Psoas muscle (tissue), 8 donors: ENCODE data around the gene CADM3. TPM values are rescaled to one million over a fixed set of nuclear protein-coding genes. Genes with fewer than 3 reads are reported as not detected.

Experiments used
- ATAC-seq, 4 donors: fragments of 200-7000 bp; cut with Tn5 transposase; one replicate each; pipeline ENCODE4 v1.9.1; 2020; ENCODE audit warnings: moderate library complexity in 3 of 4, mild to moderate bottlenecking in 2 of 4
- DNase-seq, 2 donors: peaks; one replicate each; pipeline ENCODE4 v3.0.0-alpha.2; 2020
- H3K27ac ChIP-seq: fragments of 200-600 bp; one replicate; pipeline ENCODE4 v1.8.0; 2022
- H3K27me3 ChIP-seq, 3 donors: fragments of 200-600 bp in 1 of 3; one replicate each; pipeline versions ENCODE4 v1.6.1 to v1.8.0; 2013 to 2022; ENCODE audit warnings: low read length in 2 of 3, mild to moderate bottlenecking in 2 of 3, moderate library complexity in 1 of 3; ENCODE audit not compliant: insufficient read depth in 3 of 3
- H3K36me3 ChIP-seq, 2 donors: fragments of 200-600 bp in 1 of 2; one replicate each; pipeline versions ENCODE4 v1.6.1 to v1.8.0; 2013 to 2022; ENCODE audit warnings: low read depth in 1 of 2, mild to moderate bottlenecking in 1 of 2, moderate library complexity in 1 of 2; ENCODE audit not compliant: insufficient read depth in 1 of 2
- H3K4me1 ChIP-seq: fragments of 200-600 bp; one replicate; pipeline ENCODE4 v1.8.0; 2022
- H3K4me3 ChIP-seq: fragments of 200-600 bp; one replicate; pipeline ENCODE4 v1.8.0; 2022; ENCODE audit warnings: mild to moderate bottlenecking
- H3K9me3 ChIP-seq: fragments of 200-600 bp; one replicate; pipeline ENCODE4 v1.8.0; 2022
- WGBS, 3 donors: extraction: QIAGEN DNeasy Blood & Tissue Kit; methylation state at CpG; one replicate each; pipeline versions ENCODE4 v1.1.6 to v1.1.7; 2013; 5-methylcytosine and 5-hydroxymethylcytosine counted together
- intact Hi-C, 2 donors: fragments of 100-400 bp; cut with DNase I; formaldehyde crosslinking; loops; one replicate each; pipeline versions ENCODE4 v1.11.0 to v1.14.2; 2022
- polyA plus RNA-seq, 3 donors: library from polyadenylated mRNA; stranded (reverse); fragments of 200-250 nt; gene quantifications; one replicate each; pipeline ENCODE4 v1.2.3, GENCODE V29; 2013
- total RNA-seq, 4 donors: library from RNA; stranded (reverse); fragmentation: NEBNext Ultra II Directional in 2 of 4; extraction: Animal tissue kit (Norgen Biotek cat#: 25700) in 2 of 4; gene quantifications; one replicate each; pipeline versions ENCODE4 v1.2.1 to v1.2.4, GENCODE V29; 2021 to 2023
- TF ChIP-seq, protein P1 (sequence below): fragments of 200-600 bp; IDR thresholded peaks from one replicate; pipeline ENCODE4 v1.8.0; 2022; ENCODE audit warnings: antibody characterized with exemption
- donor health status: healthy with polysubstance abuse.
- donor health status: DM: no; HTN: no; CAD: no; lungs with moderate emphysema.
- donor health status: Bipolar disorder and iron deficiency.
- donor health status: healthy.
- donor health status: DM: yes; HTN: yes; CAD: no.
- donor health status: DM: no; HTN: no; CAD: no.
- donor health status: DM: no; HTN: no; CAD: no.
- donor health status: DM: yes; HTN: yes; CAD: no.

The CADM3 gene
- total and polyA plus RNA-seq, 7 donors = 0.32 to 2.2 (median 0.89) TPM

DNA sequence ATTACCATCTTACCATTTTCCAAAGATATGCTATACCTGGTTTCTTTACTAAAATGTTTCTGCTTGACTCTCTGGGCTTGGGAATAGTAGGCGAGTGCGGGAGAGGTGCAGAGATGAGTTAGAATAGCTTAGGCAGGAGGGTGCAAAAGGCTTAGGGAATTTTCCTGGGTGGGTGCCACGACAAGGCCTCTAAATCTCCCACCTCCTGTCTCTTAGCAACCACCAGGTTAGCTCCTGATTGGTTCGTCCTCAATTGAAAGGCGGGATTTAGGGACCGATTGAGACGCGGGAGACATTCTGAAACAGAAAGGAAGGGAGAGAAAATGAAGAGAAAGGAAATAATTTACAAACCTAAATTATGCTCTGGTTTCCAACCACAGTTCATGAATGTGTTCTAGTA, 36.4 kb downstream of the CADM3 start:
- 18 to 22% (median 20%) methylated on average over 8 of the region's 8 CpGs for WGBS, 3 donors
- no peak overlapping the region for H3K4me3 ChIP-seq
- peaks cover 4 to 34% (median 5%) of the 10 kb centered on the region in 3 donors for H3K27me3 ChIP-seq
- H3K4me1 ChIP-seq = no peaks in the 10 kb centered on the region
- no peak overlapping the region for H3K27ac ChIP-seq
- DNase-seq = no peak
- no peaks in the 10 kb centered on the region for H3K9me3 ChIP-seq
- H3K36me3 ChIP-seq = no peaks in the 10 kb centered on the region
- intact Hi-C loops = no loop called here
- TF ChIP-seq, protein P1, sequence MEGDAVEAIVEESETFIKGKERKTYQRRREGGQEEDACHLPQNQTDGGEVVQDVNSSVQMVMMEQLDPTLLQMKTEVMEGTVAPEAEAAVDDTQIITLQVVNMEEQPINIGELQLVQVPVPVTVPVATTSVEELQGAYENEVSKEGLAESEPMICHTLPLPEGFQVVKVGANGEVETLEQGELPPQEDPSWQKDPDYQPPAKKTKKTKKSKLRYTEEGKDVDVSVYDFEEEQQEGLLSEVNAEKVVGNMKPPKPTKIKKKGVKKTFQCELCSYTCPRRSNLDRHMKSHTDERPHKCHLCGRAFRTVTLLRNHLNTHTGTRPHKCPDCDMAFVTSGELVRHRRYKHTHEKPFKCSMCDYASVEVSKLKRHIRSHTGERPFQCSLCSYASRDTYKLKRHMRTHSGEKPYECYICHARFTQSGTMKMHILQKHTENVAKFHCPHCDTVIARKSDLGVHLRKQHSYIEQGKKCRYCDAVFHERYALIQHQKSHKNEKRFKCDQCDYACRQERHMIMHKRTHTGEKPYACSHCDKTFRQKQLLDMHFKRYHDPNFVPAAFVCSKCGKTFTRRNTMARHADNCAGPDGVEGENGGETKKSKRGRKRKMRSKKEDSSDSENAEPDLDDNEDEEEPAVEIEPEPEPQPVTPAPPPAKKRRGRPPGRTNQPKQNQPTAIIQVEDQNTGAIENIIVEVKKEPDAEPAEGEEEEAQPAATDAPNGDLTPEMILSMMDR = no peak
- no peak for ATAC-seq

DNA sequence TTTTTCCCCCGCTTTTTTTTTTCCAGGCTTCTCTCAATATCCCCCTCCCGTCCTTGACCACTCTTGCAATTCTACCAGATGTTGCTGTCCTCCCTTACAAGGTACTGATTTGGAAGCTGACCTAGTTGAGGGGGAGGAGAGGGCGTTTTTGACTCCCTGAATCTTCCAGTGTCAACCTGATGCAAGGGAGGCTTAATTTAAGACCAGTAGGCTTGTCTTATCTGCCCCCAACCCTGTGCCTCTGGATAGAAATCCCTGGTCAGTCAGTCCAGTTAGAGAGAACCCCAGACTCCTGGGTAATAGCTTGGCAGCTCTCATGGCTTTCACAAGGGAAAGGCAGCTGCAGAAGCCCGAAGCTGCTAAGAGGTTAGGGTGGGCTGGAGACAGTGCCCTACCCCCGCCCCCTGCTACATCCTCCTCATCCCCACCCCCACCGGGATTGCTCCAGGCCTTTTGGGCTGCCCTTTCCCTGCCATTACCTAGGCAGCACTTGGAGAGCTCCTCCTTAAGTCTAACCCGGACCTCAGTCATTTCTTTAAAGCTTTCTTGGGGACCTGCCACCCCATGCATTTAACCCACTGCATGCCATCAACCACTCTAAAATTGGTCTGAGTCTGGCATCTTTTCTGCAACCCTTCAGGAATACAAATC, 36.9 kb downstream of the CADM3 start:
- Histone ChIP-seq H3K9me3 (no peaks in the 10 kb centered on the region), H3K27me3 (peaks cover 4 to 34% (median 5%) of the 10 kb centered on the region in 3 donors), H3K36me3 (no peaks in the 10 kb centered on the region), H3K4me1 (no peaks in the 10 kb centered on the region), H3K4me3 (no peak overlapping the region), H3K27ac (no peak overlapping the region)
- DNase-seq = no peak
- intact Hi-C loops = no loop called here
- TF ChIP-seq, protein P1 = no peak
- ATAC-seq = no peak
- WGBS, 3 donors = 4 to 6% (median 5%) methylated on average over 7 of the region's 7 CpGs

DNA sequence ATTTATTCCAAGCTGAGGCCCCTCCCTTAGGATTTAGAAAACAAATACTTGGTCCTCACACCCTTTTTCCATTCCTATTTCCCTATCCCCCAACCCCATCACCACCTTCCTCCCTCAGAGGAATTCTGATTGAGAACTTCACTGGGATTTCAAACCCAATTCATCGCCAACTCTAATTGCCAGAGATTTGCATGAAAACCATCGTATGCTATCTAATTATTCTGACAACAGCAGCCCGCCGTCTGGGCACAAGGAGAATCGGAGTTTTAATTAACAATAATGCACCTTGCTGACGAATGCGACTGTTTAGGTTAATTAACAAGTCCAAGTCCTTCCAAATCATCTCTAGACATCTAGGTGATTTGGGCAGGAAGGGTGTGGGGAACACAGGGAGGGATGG, 37.6 kb downstream of the CADM3 start:
- TF ChIP-seq, protein P1 = no peak
- H3K27me3 ChIP-seq = peaks cover 4 to 34% (median 5%) of the 10 kb centered on the region in 3 donors
- 75 to 82% (median 79%) methylated on average over 7 of the region's 7 CpGs for WGBS, 3 donors

DNA sequence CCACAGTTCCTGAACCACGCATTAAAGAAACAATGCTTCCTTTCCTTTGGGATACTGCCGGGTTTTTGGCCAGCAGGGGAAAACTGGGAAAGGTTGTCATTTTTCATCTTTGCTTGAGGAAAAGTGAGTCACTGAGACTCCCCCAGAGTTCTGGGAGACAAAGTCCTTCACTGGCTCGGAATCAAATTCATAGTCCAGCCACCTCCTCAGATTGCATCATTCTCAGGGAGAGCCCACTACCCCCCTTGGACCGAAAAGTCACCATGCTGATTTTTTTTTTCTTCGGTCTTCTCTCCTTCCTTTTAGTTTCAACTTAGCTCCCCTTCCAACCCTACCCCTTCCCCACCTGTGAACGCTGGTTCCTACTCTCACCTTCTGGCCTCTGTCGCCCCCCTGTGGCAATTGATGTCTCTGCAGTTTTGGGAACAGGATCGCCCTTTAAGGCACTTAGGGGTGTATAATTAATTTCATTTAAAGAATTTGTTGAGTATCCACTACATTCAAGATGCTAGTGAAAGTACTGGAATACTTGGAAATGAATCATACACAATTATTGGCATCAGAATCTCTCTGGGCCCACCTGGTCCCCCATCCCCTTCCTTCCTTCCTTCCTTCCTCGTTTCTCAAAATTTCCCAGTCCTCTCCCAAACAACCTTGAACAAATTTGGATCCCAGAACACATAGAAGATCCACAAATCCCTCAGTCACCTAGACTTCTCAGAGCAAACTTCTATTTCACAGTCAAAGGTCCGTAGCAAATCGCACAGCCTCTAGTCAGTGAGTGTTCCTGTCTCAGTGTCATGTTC, 40.1 kb downstream of the CADM3 start:
- Histone ChIP-seq H3K9me3 (no peaks in the 10 kb centered on the region), H3K36me3 (no peaks in the 10 kb centered on the region), H3K4me1 (no peaks in the 10 kb centered on the region), H3K4me3 (no peak overlapping the region), H3K27me3 (peaks cover 3 to 28% (median 4%) of the 10 kb centered on the region in 3 donors), H3K27ac (no peak overlapping the region)
- intact Hi-C loops = loop anchor here (2.0 to 10.0 kb wide), 5 partner anchors 49 to 681 kb away; partner anchors contain the start of gene DUSP23 (in 1 of the 2)
- DNase-seq = peak in 1 of 2 donors; percentile 33
- ATAC-seq = peak; percentile 17 to 66 (median 58)
- TF ChIP-seq, protein P1 = peak; percentile 75
- WGBS, 3 donors = 24 to 27% (median 27%) methylated on average over 11 of the region's 11 CpGs

More for the DNA sequence above, 37.6 kb downstream of the CADM3 start:
- Histone ChIP-seq H3K4me1 (no peaks in the 10 kb centered on the region), H3K36me3 (no peaks in the 10 kb centered on the region), H3K4me3 (no peak overlapping the region), H3K9me3 (no peaks in the 10 kb centered on the region), H3K27ac (no peak overlapping the region)
- intact Hi-C loops = no loop called here
- DNase-seq (no peak), ATAC-seq (no peak)
